Peyer's patch (tissue), 4 donors: ENCODE results near the gene THRB. TPM values are rescaled to one million over a fixed set of nuclear protein-coding genes. Genes with fewer than 3 reads are reported as not detected.

Experiments
- DNase-seq, 3 donors: peaks; one replicate each; pipeline ENCODE4 v3.0.0-alpha.2; 2017 to 2019
- H3K27ac ChIP-seq, 4 donors: fragments of 200-600 bp; sonication (generic); one replicate each; pipeline ENCODE4 v1.5.1; 2016 to 2019
- H3K27me3 ChIP-seq, 2 donors: fragments of 200-600 bp; sonication (generic); one replicate each; pipeline ENCODE4 v1.5.1; 2019
- H3K36me3 ChIP-seq, 3 donors: fragments of 200-600 bp; sonication (generic); one replicate each; pipeline ENCODE4 v1.5.1; 2016 to 2019
- H3K4me1 ChIP-seq, 4 donors: fragments of 200-600 bp; sonication (generic); one replicate each; pipeline ENCODE4 v1.5.1; 2016 to 2019
- H3K4me3 ChIP-seq, 4 donors: fragments of 200-600 bp; sonication (generic); 1 replicate in 3 of 4; 2 replicates in 1 of 4; pipeline ENCODE4 v1.5.1; 2016 to 2019; ENCODE audit warnings: mild to moderate bottlenecking in 1 of 4
- H3K9me3 ChIP-seq, 4 donors: fragments of 200-600 bp; sonication (generic); one replicate each; pipeline ENCODE4 v1.5.1; 2016 to 2019; ENCODE audit warnings: mild to moderate bottlenecking in 1 of 4
- CTCF ChIP-seq, 6 experiments: fragments of 450-650 bp in 4 of 6; fragments of 200-600 bp in 2 of 6; sonication (generic) in 1 of 6; IDR thresholded peaks; one replicate each; pipeline ENCODE4 v1.5.1; 2017 to 2019; ENCODE audit warnings: antibody characterized with exemption in 6 of 6, mild to moderate bottlenecking in 3 of 6, moderate library complexity in 1 of 6
- POLR2A ChIP-seq, 2 donors: fragments of 450-650 bp; IDR thresholded peaks; one replicate each; pipeline ENCODE4 v1.5.1; 2017; ENCODE audit warnings: antibody characterized with exemption in 2 of 2, mild to moderate bottlenecking in 2 of 2, moderate library complexity in 2 of 2
- total RNA-seq, 4 donors: library from RNA; depleted of rRNA; stranded (reverse); fragments of >200 nt; gene quantifications; one replicate each; pipeline ENCODE4 v1.1.0, GENCODE V29; 2016

Gene THRB
- total RNA-seq, 4 donors from 2014 or later: 2.6 to 13.2 (median 8.4) TPM

GRCh38 chr3:24133436-24133835 lies 361.2 kb downstream of the THRB start:
- no peak for TF ChIP-seq CTCF (IDR thresholded peaks at IDR 0.05)
- Histone ChIP-seq H3K4me3 (no peak overlapping the region), H3K9me3 (no peaks in the 10 kb centered on the region), H3K36me3 (no peaks in the 10 kb centered on the region), H3K4me1 (peaks cover 0 to 19% (median 0%) of the 10 kb centered on the region in 4 donors), H3K27me3 (no peaks in the 10 kb centered on the region), H3K27ac (no peak overlapping the region)
- DNase-seq: no peak

- Histone ChIP-seq H3K9me3 (no peaks in the 10 kb centered on the region), H3K4me1 (no peaks in the 10 kb centered on the region), H3K27me3 (no peaks in the 10 kb centered on the region), H3K36me3 (no peaks in the 10 kb centered on the region), H3K4me3 (no peak overlapping the region), H3K27ac (no peak overlapping the region)
- TF ChIP-seq POLR2A (IDR thresholded peaks at IDR 0.05) (no peak), CTCF (IDR thresholded peaks at IDR 0.05) (no peak)
- DNase-seq: no peak
Observed at GRCh38 chr3:24129549-24129948, 365.1 kb downstream of the THRB start.

GRCh38 chr3:24128199-24129005 lies 366.2 kb downstream of the THRB start:
- no peak overlapping the region for H3K27ac ChIP-seq
- no peaks in the 10 kb centered on the region for H3K27me3 ChIP-seq
- DNase-seq: no peak
- H3K36me3 ChIP-seq: no peaks in the 10 kb centered on the region
- TF ChIP-seq CTCF (IDR thresholded peaks at IDR 0.05): no peak
- no peak for TF ChIP-seq POLR2A (IDR thresholded peaks at IDR 0.05)
- no peaks in the 10 kb centered on the region for H3K9me3 ChIP-seq
- no peaks in the 10 kb centered on the region for H3K4me1 ChIP-seq
- H3K4me3 ChIP-seq: no peak overlapping the region

- Histone ChIP-seq H3K9me3 (no peaks in the 10 kb centered on the region), H3K4me1 (no peaks in the 10 kb centered on the region), H3K4me3 (no peak overlapping the region), H3K27ac (no peak overlapping the region), H3K36me3 (no peaks in the 10 kb centered on the region), H3K27me3 (no peaks in the 10 kb centered on the region)
- TF ChIP-seq CTCF (IDR thresholded peaks at IDR 0.05): no peak
- TF ChIP-seq POLR2A (IDR thresholded peaks at IDR 0.05): no peak
- no peak for DNase-seq
Observed at GRCh38 chr3:24123596-24123995, 371.1 kb downstream of the THRB start.

DNA sequence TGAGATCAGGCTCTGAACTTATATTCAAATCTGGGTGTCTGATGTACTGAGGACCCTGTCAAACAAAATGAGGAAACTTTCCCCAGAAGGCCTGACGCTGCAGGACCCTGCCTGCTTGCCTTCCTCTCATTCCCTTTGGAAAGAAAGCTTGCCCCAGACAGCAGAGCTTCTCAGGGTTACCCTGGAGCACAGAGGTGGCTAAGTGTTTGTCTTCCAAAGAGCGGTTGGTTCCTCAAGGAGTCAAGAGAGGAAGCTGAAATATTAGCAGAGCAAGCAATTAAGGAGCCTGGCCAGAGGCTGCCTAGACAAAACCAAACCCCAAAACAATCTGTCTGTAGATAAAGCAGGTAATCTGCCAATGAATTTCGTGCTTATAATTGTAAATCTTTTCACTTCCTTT lies 374.2 kb downstream of the THRB start:
- Histone ChIP-seq H3K4me3 (no peak overlapping the region), H3K36me3 (no peaks in the 10 kb centered on the region), H3K27ac (no peak overlapping the region), H3K27me3 (no peaks in the 10 kb centered on the region), H3K4me1 (no peaks in the 10 kb centered on the region), H3K9me3 (no peaks in the 10 kb centered on the region)
- no peak for DNase-seq
- TF ChIP-seq POLR2A (IDR thresholded peaks at IDR 0.05) (no peak), CTCF (IDR thresholded peaks at IDR 0.05) (no peak)
